ENCODE measurements around the gene UGCG. TPM values are rescaled to one million over a fixed set of nuclear protein-coding genes. Genes with fewer than 3 reads are reported as not detected.
"Not testable (repeated sequence)": the region's sequence is repeated elsewhere in the genome, so short reads cannot be mapped to it uniquely, and the experiment has no call there.

UGCG gene
- total RNA-seq, 4 donors from 2014 or later, result 25.0 to 203 (median 59.7) TPM

DNA sequence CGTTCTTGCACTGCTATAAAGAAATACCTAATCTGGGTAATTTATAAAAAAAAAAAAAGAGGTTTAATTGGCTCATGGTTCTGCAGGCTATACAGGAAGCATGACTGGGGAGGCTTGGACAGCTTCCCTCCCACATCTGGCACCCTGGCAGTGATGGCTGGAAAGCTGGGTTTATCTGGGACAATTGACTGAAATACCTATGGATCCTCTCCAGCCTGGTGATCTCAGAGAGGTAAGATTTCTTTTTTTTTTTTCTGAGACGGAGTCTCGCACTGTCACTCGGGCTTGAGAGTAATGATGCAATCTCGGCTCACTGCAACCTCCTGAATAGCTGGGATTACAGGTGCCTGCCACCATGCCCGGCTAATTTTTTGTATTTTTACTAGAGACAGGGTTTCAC, 22.7 kb upstream of the UGCG start:
- TF ChIP-seq, protein P1, sequence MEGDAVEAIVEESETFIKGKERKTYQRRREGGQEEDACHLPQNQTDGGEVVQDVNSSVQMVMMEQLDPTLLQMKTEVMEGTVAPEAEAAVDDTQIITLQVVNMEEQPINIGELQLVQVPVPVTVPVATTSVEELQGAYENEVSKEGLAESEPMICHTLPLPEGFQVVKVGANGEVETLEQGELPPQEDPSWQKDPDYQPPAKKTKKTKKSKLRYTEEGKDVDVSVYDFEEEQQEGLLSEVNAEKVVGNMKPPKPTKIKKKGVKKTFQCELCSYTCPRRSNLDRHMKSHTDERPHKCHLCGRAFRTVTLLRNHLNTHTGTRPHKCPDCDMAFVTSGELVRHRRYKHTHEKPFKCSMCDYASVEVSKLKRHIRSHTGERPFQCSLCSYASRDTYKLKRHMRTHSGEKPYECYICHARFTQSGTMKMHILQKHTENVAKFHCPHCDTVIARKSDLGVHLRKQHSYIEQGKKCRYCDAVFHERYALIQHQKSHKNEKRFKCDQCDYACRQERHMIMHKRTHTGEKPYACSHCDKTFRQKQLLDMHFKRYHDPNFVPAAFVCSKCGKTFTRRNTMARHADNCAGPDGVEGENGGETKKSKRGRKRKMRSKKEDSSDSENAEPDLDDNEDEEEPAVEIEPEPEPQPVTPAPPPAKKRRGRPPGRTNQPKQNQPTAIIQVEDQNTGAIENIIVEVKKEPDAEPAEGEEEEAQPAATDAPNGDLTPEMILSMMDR (IDR thresholded peaks at IDR 0.05), result no peak
- DNase-seq (ENCODE audit: low spot score) (no peak), ATAC-seq (ENCODE audit: low FRiP score) (no peak)

DNA sequence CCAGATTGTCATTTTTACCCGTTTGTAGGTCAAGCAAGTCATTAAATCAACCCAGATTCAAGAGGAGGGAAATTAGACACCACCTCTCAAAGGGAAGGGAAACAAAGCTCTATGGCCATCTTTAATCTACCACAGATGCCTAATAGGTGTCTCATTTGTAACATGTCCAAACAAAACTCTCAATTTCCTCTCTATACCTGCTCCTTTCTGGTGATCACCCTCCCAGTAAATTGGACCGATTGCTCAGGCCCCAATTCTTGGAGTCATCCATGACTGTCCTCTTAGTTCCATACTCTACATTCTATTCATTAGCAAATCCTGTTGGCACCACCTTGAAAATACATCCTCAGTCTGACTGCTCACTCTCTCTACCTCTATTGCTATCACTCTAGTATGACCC, 22.1 kb upstream of the UGCG start:
- DNase-seq (ENCODE audit: low spot score), result no peak
- ATAC-seq (ENCODE audit: low FRiP score), result no peak
- TF ChIP-seq, protein P1 (IDR thresholded peaks at IDR 0.05), result no peak

DNA sequence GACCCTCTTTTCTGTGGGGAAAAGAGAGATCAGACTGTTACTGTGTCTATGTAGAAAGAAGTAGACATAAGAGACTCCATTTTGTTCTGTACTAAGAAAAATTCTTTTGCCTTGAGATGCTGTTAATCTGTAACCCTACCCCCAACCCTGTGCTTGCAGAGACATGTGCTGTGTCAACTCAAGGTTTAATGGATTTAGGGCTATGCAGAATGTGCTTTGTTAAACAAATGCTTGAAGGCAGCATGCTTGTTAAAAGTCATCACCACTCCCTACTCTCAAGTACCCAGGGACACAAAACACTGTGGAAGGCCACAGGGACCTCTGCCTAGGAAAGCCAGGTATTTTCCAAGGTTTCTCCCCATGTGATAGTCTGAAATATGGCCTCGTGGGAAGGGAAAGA, 21.3 kb upstream of the UGCG start:
- DNase-seq (ENCODE audit: low spot score); ATAC-seq (ENCODE audit: low FRiP score): not testable (repeated sequence)

DNA sequence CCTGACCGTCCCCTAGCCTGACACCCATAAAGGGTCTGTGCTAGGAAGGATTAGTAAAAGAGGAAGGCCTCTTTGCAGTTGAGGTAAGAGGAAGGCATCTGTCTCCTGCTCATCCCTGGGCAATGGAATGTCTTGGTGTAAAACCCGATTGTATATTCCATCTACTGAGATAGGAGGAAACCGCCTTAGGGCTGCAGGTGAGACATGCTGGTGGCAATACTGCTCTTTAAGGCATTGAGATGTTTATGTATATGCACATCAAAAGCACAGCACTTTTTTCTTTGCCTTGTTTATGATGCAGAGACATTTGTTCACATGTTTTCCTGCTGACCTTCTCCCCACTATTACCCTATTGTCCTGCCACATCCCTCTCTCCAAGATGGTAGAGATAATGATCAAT, 20.9 kb upstream of the UGCG start:
- not testable (repeated sequence) for DNase-seq (ENCODE audit: low spot score); ATAC-seq (ENCODE audit: low FRiP score)

DNA sequence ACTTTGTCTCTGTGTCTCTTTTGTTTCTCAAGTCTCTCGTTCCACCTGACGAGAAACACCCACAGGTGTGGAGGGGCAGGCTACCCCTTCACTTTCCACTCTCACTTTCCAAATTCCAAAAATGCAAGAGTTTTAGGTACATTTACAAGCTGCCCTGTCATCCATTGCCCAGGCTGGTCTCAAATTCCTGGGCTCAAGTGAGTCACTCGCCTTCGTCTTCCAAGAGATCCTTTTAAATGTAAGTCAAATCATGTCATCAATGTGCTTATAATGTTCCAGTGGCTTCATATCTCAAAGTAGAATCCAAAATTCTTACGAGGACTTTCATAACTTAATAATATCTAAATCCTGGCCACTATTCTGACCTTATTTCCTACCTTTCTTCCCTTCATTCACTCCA, 20.4 kb upstream of the UGCG start:
- TF ChIP-seq, protein P1 (IDR thresholded peaks at IDR 0.05), result no peak
- no peak for DNase-seq (ENCODE audit: low spot score)
- ATAC-seq (ENCODE audit: low FRiP score), result no peak

DNA sequence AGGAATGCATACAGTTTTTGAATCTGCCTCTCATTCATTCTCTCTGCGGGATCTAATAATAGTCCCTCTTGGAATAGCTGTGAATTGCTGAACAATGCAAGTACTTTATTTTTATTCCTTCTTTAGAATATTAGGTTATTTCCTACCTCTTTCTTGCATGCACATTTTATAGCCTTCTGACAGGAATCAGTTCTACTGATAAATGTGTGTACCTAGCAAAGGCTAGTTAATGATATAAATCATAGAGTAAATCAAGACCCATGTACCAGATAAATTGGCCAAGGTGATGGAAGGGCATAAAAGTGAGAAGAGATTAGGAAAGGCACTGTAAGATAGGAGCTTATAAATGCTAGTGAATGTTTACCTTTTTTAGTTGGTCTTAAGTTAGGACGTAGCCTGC, 19.2 kb upstream of the UGCG start:
- TF ChIP-seq, protein P1 (IDR thresholded peaks at IDR 0.05), result no peak

DNA sequence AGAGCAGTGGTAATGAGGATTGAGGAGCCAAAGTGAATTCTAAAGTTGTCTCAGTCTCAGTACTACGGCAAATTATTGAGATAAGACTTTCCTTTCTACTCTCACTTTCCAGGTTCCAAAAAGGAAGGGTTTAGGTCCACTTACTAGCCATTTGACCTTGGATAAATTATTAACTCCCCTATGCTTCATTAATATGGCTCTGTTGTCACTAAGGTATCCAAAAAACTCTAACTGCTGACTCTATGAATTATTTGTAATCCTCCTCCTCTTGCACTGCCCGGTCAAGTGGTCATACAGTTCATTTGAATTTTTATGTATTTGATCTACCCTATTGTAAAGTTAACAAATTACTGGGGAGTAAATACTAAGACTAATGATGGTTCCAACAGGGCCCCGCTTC, 17.7 kb upstream of the UGCG start:
- TF ChIP-seq, protein P1 (IDR thresholded peaks at IDR 0.05), result no peak
- no peak for ATAC-seq (ENCODE audit: low FRiP score)
- DNase-seq (ENCODE audit: low spot score), result no peak

More for the DNA sequence above, 19.2 kb upstream of the UGCG start:
- DNase-seq (ENCODE audit: low spot score) (no peak), ATAC-seq (ENCODE audit: low FRiP score) (no peak)

DNA sequence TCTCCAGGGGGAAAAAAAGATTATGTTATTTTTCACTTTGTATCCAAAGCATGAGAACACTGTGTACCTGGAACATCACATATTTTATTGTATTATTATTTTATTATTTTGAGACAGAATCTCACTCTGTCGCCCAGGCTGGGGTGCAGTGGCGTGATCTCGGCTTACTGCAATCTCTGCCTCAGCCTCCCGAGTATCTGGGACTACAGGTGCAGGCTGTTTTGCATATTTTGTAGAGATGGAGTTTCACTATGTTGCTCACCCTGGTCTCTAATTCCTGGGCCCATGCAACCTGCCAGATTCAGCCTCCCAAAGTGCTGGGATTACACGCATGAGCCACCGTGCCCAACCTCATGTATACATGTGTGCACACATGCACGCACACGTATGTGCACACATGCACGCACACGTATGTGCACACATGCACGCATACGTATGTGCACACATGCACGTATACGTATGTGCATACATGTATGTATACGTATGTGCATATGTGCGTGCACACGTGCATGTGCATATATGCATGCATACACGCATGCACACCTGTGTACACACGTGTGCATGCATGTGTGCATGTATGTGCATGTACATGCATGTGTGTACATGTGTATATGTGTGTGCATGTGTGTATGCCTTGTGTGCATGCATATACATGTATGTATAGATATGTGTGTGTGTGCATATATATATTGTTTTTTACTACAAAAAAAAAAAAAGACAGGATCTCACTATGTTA, 9.5 kb upstream of the UGCG start:
- no peak for DNase-seq (ENCODE audit: low spot score)
- TF ChIP-seq, protein P1 (IDR thresholded peaks at IDR 0.05), result no peak
- ATAC-seq (ENCODE audit: low FRiP score), result no peak
